HepG2 (cell line): ENCODE measurements around the gene PFDN2. TPM values are rescaled to one million over a fixed set of nuclear protein-coding genes. Genes with fewer than 3 reads are reported as not detected.

Experiments
- ATAC-seq: fragments of 200-7000 bp; cut with Tn5 transposase; 3 replicates; pipeline ENCODE4 v1.9.1; 2020; ENCODE audit warnings: mild to moderate bottlenecking, moderate library complexity
- BruUV-seq: library from RNA; stranded (reverse); fragments of 400-500 nt; replicated peaks from 2 replicates; lab custom pipeline; 2021; lab: Mats Ljungman, UMichigan
- CTCF ChIA-PET: fragments of 300-600 bp; formaldehyde crosslinking; extraction: SDS; loops from one replicate; lab custom pipeline; 2021; ENCODE audit warnings: low total read pairs, inconsistent platforms, low intra/inter-chr PET ratio; lab: Yijun Ruan, JAX
- POLR2A ChIA-PET: fragments of 350-600 bp; sonication (Branson Sonifier 250); formaldehyde crosslinking; loops from one replicate; lab custom pipeline; 2020; ENCODE audit warnings: antibody characterized with exemption, inconsistent platforms; lab: Yijun Ruan, JAX
- DNase-seq: peaks from one replicate; pipeline ENCODE4 v3.0.0-alpha.2; 2015; ENCODE audit warnings: low spot score
- FAIRE-seq: peaks from 3 replicates; lab custom pipeline; 2011; peaks lifted over from hg19 to GRCh38; lab: Jason Lieb, UNC
- H2AFZ ChIP-seq: one replicate; pipeline ENCODE4 v1.6.1; 2011; ENCODE audit warnings: low read length, inconsistent platforms
- H3K27ac ChIP-seq: fragments of 300-600 bp; 3 replicates; pipeline ENCODE4 v1.8.0; 2011; ENCODE audit warnings: mixed run types, mild to moderate bottlenecking, mixed read lengths, low read length, inconsistent platforms; ENCODE audit not compliant: insufficient read depth; ENCODE audit errors: extremely low read length
- H3K27me3 ChIP-seq, 2 experiments: fragments of 200-600 bp in 1 of 2; 2 replicates in 1 of 2; 3 replicates in 1 of 2; pipeline versions ENCODE4 v1.6.0 to v1.8.0; 2011; ENCODE audit warnings: low read length in 2 of 2, mild to moderate bottlenecking in 2 of 2, moderate library complexity in 2 of 2, inconsistent platforms in 1 of 2; ENCODE audit not compliant: insufficient read depth in 2 of 2, control insufficient read depth in 1 of 2
- H3K36me3 ChIP-seq, 2 experiments: fragments of 200-600 bp in 1 of 2; replicated peaks in 1 of 2; 2 replicates in 1 of 2; 3 replicates in 1 of 2; pipeline versions ENCODE4 v1.5.1 to v1.8.0; 2011; ENCODE audit warnings: low read length in 2 of 2, inconsistent platforms in 1 of 2; ENCODE audit not compliant: insufficient read depth in 2 of 2, control insufficient read depth in 1 of 2
- H3K4me1 ChIP-seq: 2 replicates; pipeline ENCODE4 v1.5.1; 2012; ENCODE audit warnings: low read length, inconsistent platforms; ENCODE audit not compliant: insufficient read depth
- H3K4me2 ChIP-seq: 2 replicates; pipeline ENCODE4 v1.6.0; 2011; ENCODE audit warnings: low read depth, low read length, inconsistent platforms
- H3K4me3 ChIP-seq, 3 experiments: fragments of 200-600 bp in 1 of 3; sonication (generic), shearing (Covaris generic) in 1 of 3; replicated peaks in 1 of 3; 2 replicates each; pipeline ENCODE4 v1.5.1; 2011 to 2016; ENCODE audit warnings: low read length in 3 of 3, inconsistent platforms in 2 of 3, low read depth in 2 of 3, mild to moderate bottlenecking in 2 of 3, control low read depth in 1 of 3, mixed read lengths in 1 of 3; ENCODE audit not compliant: insufficient read depth in 1 of 3
- H3K79me2 ChIP-seq: one replicate; pipeline ENCODE4 v1.6.1; 2011; ENCODE audit warnings: low read length, inconsistent platforms; ENCODE audit not compliant: insufficient read depth
- H3K9ac ChIP-seq: 2 replicates; pipeline ENCODE4 v1.6.0; 2011; ENCODE audit warnings: mild to moderate bottlenecking, low read depth, low read length, inconsistent platforms; ENCODE audit not compliant: insufficient read depth
- H3K9me3 ChIP-seq: 2 replicates; pipeline ENCODE4 v1.5.1; 2012; ENCODE audit warnings: mild to moderate bottlenecking, low read length
- H4K20me1 ChIP-seq: 2 replicates; pipeline ENCODE4 v1.6.0; 2011; ENCODE audit warnings: inconsistent platforms, mild to moderate bottlenecking, low read length, moderate library complexity; ENCODE audit not compliant: insufficient read depth
- BCL3 ChIP-seq: sonication (generic); formaldehyde crosslinking; IDR thresholded peaks from 2 replicates; pipeline ENCODE4 v1.5.1; 2020; ENCODE audit warnings: mild to moderate bottlenecking, missing genetic modification reagents, moderate library complexity
- REL ChIP-seq: sonication (generic); formaldehyde crosslinking; conservative IDR thresholded peaks from 2 replicates; pipeline ENCODE4 v1.8.0; 2022; ENCODE audit warnings: mild to moderate bottlenecking, missing genetic modification reagents, moderate library complexity
- TFAP4 ChIP-seq: sonication (generic); IDR thresholded peaks from 2 replicates; pipeline ENCODE4 v1.6.1; 2016; ENCODE audit warnings: low read depth, borderline replicate concordance
- ZBTB46 ChIP-seq: sonication (generic); formaldehyde crosslinking; IDR thresholded peaks from 2 replicates; pipeline ENCODE4 v1.4.0; 2020; ENCODE audit warnings: mild to moderate bottlenecking, missing genetic modification reagents, borderline replicate concordance
- ZNF20 ChIP-seq: sonication (generic); formaldehyde crosslinking; IDR thresholded peaks from 2 replicates; pipeline ENCODE4 v1.4.0; 2020; ENCODE audit warnings: mild to moderate bottlenecking, moderate library complexity, missing genetic modification reagents
- ZNF205 ChIP-seq: IDR thresholded peaks from 2 replicates; pipeline ENCODE4 v1.6.1; 2018; ENCODE audit warnings: missing biosample characterization, missing genetic modification reagents
- ZNF496 ChIP-seq: sonication (generic); formaldehyde crosslinking; IDR thresholded peaks from 2 replicates; pipeline ENCODE4 v1.8.1; 2023; ENCODE audit warnings: mild to moderate bottlenecking, moderate library complexity, missing genetic modification reagents; ENCODE audit not compliant: insufficient replicate concordance
- whole genome bisulfite sequencing: methylation state at CpG from one replicate; pipeline ENCODE4 v1.1.6; 2017; ENCODE audit warnings: low lambda C conversion rate; 5-methylcytosine and 5-hydroxymethylcytosine counted together
- in situ Hi-C: cut with HindIII; loops from 2 replicates; pipeline ENCODE4 v1.10.0; 2017; ENCODE audit warnings: low pct_unique_long_range_greater_than_20kb; ENCODE audit not compliant: extremely low pct_ligation_motif_present
- intact Hi-C: fragments of 100-400 bp; cut with micrococcal nuclease; formaldehyde crosslinking; loops from one replicate; pipeline ENCODE4 v1.10.0; 2022; ENCODE audit not compliant: unreplicated experiment
- polyA plus RNA-seq, 8 experiments: library from polyadenylated mRNA; depleted of rRNA in 3 of 8; stranded (reverse) in 7 of 8; unstranded in 1 of 8; fragments of >200 nt; fragmentation: Illumina TruSeq in 4 of 8; extraction: Trizol in 4 of 8; gene quantifications; 2 replicates each; pipeline versions ENCODE4 v1.2.1 to v1.2.3, GENCODE V29; 2011 to 2016; ENCODE audit warnings: low read depth in 4 of 8, missing spikeins in 1 of 8, mixed read lengths in 1 of 8; ENCODE audit not compliant: insufficient read depth in 1 of 8
- total RNA-seq, 5 experiments: library from RNA; depleted of rRNA; stranded (reverse); fragments of >200 nt; fragmentation: Illumina TruSeq; extraction: Trizol; gene quantifications; 2 replicates each; pipeline ENCODE4 v1.2.3, GENCODE V29; 2016; ENCODE audit warnings: low read depth in 1 of 5
- TF ChIP-seq, protein P1 (sequence below): sonication (generic); formaldehyde crosslinking; IDR thresholded peaks from 2 replicates; pipeline ENCODE4 v1.4.0; 2020; ENCODE audit warnings: missing genetic modification reagents
- TF ChIP-seq, protein P2 (sequence below): sonication (generic); formaldehyde crosslinking; IDR thresholded peaks from 2 replicates; pipeline ENCODE4 v1.5.1; 2020; ENCODE audit warnings: missing genetic modification reagents, mild to moderate bottlenecking, borderline replicate concordance

Gene PFDN2
- total and polyA plus RNA-seq, 2 of the 13 experiments (the other 11 are each of a cell fraction or from before 2014, with no cell fraction given), result 62.6 to 63.6 TPM

- no peak overlapping the region for H3K4me2 ChIP-seq
- ChIA-PET POLR2A (no interaction called here), CTCF (no interaction called here)
- FAIRE-seq, result no peak
- H4K20me1 ChIP-seq, result no peaks in the 10 kb centered on the region
- no peak overlapping the region for H3K9ac ChIP-seq
- peaks cover 19% of the 10 kb centered on the region for H3K4me1 ChIP-seq
- ATAC-seq, result no peak
- H3K36me3 ChIP-seq, result peaks cover 23 to 65% of the 10 kb centered on the region in 2 experiments
- no peak overlapping the region for H3K4me3 ChIP-seq
- no peak overlapping the region for H3K27ac ChIP-seq
- WGBS, result 100% methylated on average over 4 of the region's 4 CpGs
- DNase-seq, result no peak
- peaks cover 28% of the 10 kb centered on the region for H3K79me2 ChIP-seq
- H3K27me3 ChIP-seq, result no peaks in the 10 kb centered on the region; a peak in 1 of 5 replicates
- TF ChIP-seq, protein P1, sequence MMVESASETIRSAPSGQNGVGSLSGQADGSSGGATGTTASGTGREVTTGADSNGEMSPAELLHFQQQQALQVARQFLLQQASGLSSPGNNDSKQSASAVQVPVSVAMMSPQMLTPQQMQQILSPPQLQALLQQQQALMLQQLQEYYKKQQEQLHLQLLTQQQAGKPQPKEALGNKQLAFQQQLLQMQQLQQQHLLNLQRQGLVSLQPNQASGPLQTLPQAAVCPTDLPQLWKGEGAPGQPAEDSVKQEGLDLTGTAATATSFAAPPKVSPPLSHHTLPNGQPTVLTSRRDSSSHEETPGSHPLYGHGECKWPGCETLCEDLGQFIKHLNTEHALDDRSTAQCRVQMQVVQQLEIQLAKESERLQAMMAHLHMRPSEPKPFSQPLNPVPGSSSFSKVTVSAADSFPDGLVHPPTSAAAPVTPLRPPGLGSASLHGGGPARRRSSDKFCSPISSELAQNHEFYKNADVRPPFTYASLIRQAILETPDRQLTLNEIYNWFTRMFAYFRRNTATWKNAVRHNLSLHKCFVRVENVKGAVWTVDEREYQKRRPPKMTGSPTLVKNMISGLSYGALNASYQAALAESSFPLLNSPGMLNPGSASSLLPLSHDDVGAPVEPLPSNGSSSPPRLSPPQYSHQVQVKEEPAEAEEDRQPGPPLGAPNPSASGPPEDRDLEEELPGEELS (CRISPR knock-in tag), result no peak
- no peak for TF ChIP-seq ZBTB46 (CRISPR knock-in tag)
- TF ChIP-seq ZNF205 (CRISPR knock-in tag), result no peak
- TF ChIP-seq BCL3 (CRISPR knock-in tag), result no peak
- TF ChIP-seq REL (CRISPR knock-in tag), result no peak
- TF ChIP-seq, protein P2, sequence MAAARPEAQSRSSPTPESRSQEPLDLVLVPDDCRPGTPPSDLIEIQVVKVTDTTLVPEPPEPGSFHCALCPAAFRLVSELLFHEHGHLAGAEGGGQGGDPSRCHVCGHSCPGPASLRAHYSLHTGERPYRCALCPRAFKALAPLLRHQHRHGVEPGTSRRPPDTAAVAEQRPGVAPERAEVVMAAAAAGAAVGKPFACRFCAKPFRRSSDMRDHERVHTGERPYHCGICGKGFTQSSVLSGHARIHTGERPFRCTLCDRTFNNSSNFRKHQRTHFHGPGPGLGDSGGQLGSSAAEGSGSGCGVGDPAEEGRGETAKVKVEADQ (CRISPR knock-in tag), result no peak
- no peak for TF ChIP-seq ZNF20 (CRISPR knock-in tag)
- TF ChIP-seq TFAP4, result no peak
- no peak for TF ChIP-seq ZNF496 (CRISPR knock-in tag)
- intact Hi-C loops, result no loop called here
- no peaks in the 10 kb centered on the region for H3K9me3 ChIP-seq
- H2AFZ ChIP-seq, result no peak overlapping the region
- in situ Hi-C loops, result no loop called here
- no TSS peak for BruUV-seq
Measured at GRCh38 chr1:161121834-161122233, 4.0 kb upstream of the PFDN2 start.
